Chondrocyte (in vitro differentiated cells): ENCODE results near the gene HECW1. TPM values are rescaled to one million over a fixed set of nuclear protein-coding genes. Genes with fewer than 3 reads are reported as not detected.

Source experiments
- DNase-seq: peaks from one replicate; pipeline ENCODE4 v3.0.0; 2021; ENCODE audit warnings: mixed read lengths, low spot score
- H3K27ac Mint-ChIP-seq: one replicate; pipeline ENCODE4 v1.8.0; 2021; ENCODE audit warnings: mild to moderate bottlenecking, moderate library complexity, mixed read lengths; ENCODE audit not compliant: unreplicated experiment
- H3K27me3 Mint-ChIP-seq: 2 replicates; pipeline ENCODE4 v1.8.0; 2021; ENCODE audit warnings: low read depth, mixed read lengths
- H3K36me3 Mint-ChIP-seq: 2 replicates; pipeline ENCODE4 v1.8.0; 2021; ENCODE audit warnings: low read depth, mixed read lengths
- H3K4me1 Mint-ChIP-seq: 2 replicates; pipeline ENCODE4 v1.8.0; 2021; ENCODE audit warnings: low read depth, mild to moderate bottlenecking, mixed read lengths
- H3K4me3 Mint-ChIP-seq: one replicate; pipeline ENCODE4 v1.8.0; 2021; ENCODE audit warnings: mild to moderate bottlenecking, moderate library complexity, mixed read lengths; ENCODE audit not compliant: unreplicated experiment
- H3K9me3 Mint-ChIP-seq: 2 replicates; pipeline ENCODE4 v1.8.0; 2021; ENCODE audit warnings: low read depth, mixed read lengths
- total RNA-seq: library from RNA; stranded (reverse); gene quantifications from 3 replicates; pipeline ENCODE4 v1.2.1, GENCODE V29; 2021
- TF ChIP-seq, protein P1 (sequence below): fragments of 200-600 bp; sonication (generic); IDR thresholded peaks from 2 replicates; pipeline ENCODE4 v1.5.0; 2021; ENCODE audit warnings: antibody characterized with exemption, mild to moderate bottlenecking, moderate library complexity

HECW1 gene
- total RNA-seq, 1 donor from 2014 or later: 1.9 TPM

DNA sequence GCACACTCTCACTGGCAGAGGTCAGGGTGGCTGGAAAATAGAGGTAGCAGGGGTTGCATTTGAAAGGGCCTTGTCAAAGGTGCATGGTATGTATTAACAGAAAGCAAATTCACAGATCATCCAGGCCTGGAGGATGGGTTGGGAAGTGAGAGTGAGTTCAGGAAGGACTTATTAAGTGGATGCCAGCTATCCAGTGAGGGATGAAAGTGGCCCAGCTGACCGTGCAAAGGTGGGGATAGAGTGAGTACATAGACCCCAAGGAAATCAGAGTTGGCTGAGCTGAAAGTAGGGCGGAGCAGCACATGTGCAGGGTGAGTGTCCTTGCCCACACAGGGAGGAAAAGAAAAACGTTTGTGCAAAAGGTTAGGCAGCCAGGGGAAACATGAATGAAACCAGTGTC lies 58.1 kb downstream of the HECW1 start:
- H3K27me3 Mint-ChIP-seq: no peaks in the 10 kb centered on the region
- H3K9me3 Mint-ChIP-seq: no peaks in the 10 kb centered on the region
- DNase-seq: no peak
- no peak overlapping the region for H3K4me3 Mint-ChIP-seq
- no peak overlapping the region for H3K27ac Mint-ChIP-seq
- H3K4me1 Mint-ChIP-seq: peaks cover 1% of the 10 kb centered on the region
- TF ChIP-seq, protein P1, sequence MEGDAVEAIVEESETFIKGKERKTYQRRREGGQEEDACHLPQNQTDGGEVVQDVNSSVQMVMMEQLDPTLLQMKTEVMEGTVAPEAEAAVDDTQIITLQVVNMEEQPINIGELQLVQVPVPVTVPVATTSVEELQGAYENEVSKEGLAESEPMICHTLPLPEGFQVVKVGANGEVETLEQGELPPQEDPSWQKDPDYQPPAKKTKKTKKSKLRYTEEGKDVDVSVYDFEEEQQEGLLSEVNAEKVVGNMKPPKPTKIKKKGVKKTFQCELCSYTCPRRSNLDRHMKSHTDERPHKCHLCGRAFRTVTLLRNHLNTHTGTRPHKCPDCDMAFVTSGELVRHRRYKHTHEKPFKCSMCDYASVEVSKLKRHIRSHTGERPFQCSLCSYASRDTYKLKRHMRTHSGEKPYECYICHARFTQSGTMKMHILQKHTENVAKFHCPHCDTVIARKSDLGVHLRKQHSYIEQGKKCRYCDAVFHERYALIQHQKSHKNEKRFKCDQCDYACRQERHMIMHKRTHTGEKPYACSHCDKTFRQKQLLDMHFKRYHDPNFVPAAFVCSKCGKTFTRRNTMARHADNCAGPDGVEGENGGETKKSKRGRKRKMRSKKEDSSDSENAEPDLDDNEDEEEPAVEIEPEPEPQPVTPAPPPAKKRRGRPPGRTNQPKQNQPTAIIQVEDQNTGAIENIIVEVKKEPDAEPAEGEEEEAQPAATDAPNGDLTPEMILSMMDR: no peak
- peaks cover 2% of the 10 kb centered on the region for H3K36me3 Mint-ChIP-seq

DNA sequence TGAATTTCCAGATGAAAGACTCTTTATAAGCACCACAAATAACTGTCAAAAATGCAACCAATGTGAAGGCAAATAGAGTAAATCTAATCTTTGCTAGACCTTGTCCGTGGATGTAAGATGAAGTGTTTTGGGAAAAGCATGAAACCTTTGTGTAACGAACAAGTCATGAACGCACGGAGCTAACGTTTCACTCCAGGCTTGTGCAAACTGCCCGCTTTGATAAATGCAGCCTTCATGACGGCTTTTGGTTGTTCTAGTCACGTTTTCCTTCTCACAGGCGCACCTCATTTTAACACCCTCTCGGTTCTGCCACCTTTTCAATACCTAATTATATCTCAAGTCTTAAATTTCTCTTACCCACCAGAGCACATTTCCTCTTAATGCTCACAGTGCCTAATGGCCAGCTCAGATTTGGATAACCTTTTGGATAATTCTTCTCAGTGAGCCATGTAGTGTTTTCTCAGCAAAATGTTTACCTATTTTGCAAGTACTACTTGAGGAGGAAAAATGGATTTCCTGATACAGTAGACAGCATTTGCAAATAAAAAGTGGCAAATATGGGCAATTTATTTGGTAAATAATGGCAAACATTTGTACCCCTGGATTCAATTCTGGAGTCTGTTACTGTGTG lies 63.2 kb downstream of the HECW1 start:
- Mint-ChIP-seq H3K36me3 (no peaks in the 10 kb centered on the region), H3K27me3 (no peaks in the 10 kb centered on the region), H3K9me3 (no peaks in the 10 kb centered on the region), H3K4me1 (no peaks in the 10 kb centered on the region), H3K27ac (no peak overlapping the region), H3K4me3 (no peak overlapping the region)
- no peak for DNase-seq
- TF ChIP-seq, protein P1: no peak

DNA sequence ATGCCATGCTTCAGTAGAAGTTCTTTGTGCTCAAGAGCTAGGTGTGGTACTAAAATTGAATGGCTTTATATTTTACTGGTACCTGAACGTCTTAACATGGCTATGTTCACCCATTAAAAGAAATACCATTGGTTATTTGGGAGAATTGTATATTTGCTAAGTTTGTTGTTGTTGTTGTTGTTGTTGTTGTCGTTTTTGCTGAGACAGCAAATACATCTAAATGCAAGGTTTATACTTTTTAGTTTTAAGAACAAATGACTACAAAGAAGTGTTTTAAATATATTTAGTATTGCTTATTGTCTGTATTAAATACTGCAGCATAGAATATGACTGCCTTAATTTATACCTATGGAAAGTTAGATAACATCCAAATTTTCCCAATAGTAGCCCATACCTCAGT lies 66.9 kb downstream of the HECW1 start:
- Mint-ChIP-seq H3K27ac (no peak overlapping the region), H3K36me3 (peaks cover 3% of the 10 kb centered on the region), H3K4me1 (no peaks in the 10 kb centered on the region), H3K4me3 (no peak overlapping the region), H3K27me3 (no peaks in the 10 kb centered on the region), H3K9me3 (peaks cover 12% of the 10 kb centered on the region)
- DNase-seq: no peak
- TF ChIP-seq, protein P1: no peak

DNA sequence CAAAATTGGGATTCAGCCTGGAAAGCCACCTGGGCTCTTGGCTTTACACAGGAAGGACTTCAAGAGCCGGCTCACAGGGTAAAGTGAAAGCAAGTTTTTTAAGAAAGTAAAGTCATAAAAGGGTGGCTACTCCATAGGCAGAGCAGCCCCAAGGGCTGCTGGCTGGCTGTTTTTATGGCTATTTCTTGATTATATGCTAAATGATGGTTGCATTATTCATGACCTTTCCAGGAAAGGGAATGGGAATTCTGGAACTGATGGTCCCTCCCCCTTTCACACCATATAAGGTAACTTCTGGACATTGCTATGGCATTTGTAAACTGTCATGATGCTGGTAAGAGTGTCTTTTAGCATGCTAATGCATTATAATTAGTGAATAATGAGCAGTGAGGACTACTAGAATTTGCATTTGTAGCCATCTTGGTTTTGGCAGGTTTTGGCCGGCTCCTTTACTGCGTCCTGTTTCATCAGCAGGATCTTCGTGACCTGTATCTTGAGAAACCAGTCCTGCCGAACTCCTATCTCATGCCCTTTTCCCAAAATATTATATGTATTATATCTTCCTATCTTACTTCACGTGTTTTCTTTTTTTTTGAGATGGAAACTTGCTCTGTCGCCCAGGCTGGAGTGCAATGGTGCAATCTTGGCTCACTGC lies 80.5 kb downstream of the HECW1 start:
- H3K9me3 Mint-ChIP-seq: no peaks in the 10 kb centered on the region
- H3K4me3 Mint-ChIP-seq: no peak overlapping the region
- no peaks in the 10 kb centered on the region for H3K36me3 Mint-ChIP-seq
- TF ChIP-seq, protein P1: no peak
- H3K27me3 Mint-ChIP-seq: no peaks in the 10 kb centered on the region
- DNase-seq: no peak
- H3K27ac Mint-ChIP-seq: no peak overlapping the region
- H3K4me1 Mint-ChIP-seq: peaks cover 3% of the 10 kb centered on the region

DNA sequence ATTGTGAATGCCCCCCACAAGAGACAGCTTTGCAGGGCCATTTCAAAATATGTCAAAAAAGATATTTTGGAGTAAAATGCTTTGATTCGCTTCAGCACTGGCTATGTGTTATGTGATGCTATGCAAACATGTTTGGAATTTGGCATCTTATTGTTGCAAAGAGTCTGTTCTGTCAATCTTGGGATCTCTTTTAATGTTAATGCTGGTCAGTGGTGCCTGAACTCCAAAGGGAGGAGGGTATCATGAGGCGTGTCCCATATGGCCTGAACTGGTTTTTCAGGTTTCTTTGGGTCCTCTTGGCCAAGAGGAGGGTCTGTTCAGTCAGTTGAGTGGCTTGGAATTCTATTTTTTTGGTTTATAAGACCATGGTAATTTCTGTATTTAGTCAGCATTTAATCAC lies 81.4 kb downstream of the HECW1 start:
- H3K27ac Mint-ChIP-seq: no peak overlapping the region
- no peaks in the 10 kb centered on the region for H3K9me3 Mint-ChIP-seq

More for the DNA sequence above, 81.4 kb downstream of the HECW1 start:
- no peaks in the 10 kb centered on the region for H3K27me3 Mint-ChIP-seq
- peaks cover 3% of the 10 kb centered on the region for H3K4me1 Mint-ChIP-seq
- TF ChIP-seq, protein P1: no peak
- H3K36me3 Mint-ChIP-seq: no peaks in the 10 kb centered on the region
- no peak for DNase-seq
- H3K4me3 Mint-ChIP-seq: no peak overlapping the region
